ENCODE data around the gene SRRM3.

The SRRM3 gene

GRCh38 chr7:76315364-76315763 is 113.7 kb downstream of the SRRM3 start:
- ATAC-seq = no peak
- H3K36me3 Mint-ChIP-seq = no peaks in the 10 kb centered on the region

DNA sequence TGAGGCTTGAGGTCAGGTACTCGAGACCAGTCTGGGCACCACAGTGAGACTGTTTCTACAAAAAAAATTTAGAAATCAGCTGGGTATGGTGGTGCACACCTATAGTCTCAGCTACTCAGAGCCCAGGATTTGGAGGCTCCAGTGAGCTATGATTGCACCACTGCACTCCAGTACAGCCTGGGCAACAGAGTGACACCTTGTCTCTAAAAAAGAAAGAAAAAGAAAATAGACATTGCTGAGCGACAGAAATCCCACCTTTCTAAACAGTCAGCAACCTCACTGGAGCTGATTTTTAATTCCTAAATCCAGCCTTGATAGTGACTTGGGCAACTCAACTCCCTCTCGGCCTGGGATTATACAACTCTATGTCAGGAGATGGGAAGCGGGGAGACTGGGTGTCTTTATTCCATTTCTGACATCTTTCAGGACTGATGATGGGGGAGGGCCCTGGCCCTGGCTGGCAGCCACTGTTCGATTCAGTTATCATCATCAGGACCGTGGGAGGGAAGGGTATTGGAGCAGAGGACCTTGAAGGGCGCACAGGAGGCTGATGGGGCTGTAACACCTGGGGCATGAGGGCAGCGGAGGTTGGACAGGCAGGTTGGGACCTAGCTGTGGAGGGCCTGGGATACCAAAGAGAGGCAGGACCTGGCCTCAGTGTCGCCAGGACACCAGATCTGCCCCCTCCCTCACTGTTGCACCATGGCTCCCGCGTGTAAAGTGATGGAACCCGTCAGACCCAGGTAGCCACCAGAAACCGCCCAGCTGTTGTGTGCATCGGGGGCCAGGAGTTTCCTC is 115.5 kb downstream of the SRRM3 start:
- peak overlapping the region; percentile 88 for H3K4me3 Mint-ChIP-seq
- peaks cover 32% of the 10 kb centered on the region for H3K4me1 Mint-ChIP-seq
- H3K9me3 Mint-ChIP-seq = no peaks in the 10 kb centered on the region
- H3K36me3 Mint-ChIP-seq = no peaks in the 10 kb centered on the region
- peak overlapping the region; percentile 89 for H3K27ac Mint-ChIP-seq
- no peak for ATAC-seq
- H3K27me3 Mint-ChIP-seq = no peaks in the 10 kb centered on the region

More at GRCh38 chr7:76315364-76315763, 113.7 kb downstream of the SRRM3 start:
- Mint-ChIP-seq H3K4me1 (peaks cover 29% of the 10 kb centered on the region), H3K4me3 (no peak overlapping the region), H3K27ac (no peak overlapping the region), H3K9me3 (no peaks in the 10 kb centered on the region), H3K27me3 (no peaks in the 10 kb centered on the region)

DNA sequence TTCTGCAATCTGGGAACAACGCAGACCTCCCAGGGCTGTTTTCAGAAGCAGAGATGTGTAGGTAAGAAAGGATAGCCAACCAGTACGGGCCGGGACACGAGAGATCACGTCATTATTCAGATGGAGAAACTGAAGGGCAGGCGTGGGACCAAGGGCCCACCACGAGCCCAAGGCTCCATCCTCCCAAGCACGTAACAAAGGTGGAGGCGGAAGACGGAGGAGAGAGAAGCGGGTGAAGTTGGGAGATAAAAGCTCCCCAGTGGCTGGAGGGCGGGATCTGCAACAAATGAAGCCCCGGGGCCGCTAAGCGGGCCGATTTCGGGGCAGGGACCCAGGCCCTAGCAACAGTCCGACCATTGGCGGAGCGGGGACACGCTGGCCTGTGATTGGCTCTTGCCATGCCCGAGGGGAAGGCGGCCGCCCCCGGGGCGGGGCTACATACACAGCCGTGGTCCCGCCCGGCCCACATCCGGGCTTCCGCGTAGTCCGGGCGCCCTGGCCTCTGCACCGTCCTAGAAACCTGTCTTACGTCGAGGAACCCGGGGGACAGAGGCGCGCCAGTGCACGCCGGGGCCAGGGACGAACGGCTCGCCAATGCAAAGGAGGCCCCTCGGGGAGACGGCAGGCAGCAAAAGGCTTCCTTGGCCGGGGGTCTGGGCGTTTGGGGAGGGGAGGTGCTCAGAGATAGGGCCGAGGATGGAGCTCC is 116.2 kb downstream of the SRRM3 start:
- H3K36me3 Mint-ChIP-seq = no peaks in the 10 kb centered on the region
- no peaks in the 10 kb centered on the region for H3K9me3 Mint-ChIP-seq
- ATAC-seq = peak; percentile 98
- peak overlapping the region; percentile 88 for H3K4me3 Mint-ChIP-seq
- no peaks in the 10 kb centered on the region for H3K27me3 Mint-ChIP-seq
- peaks cover 32% of the 10 kb centered on the region for H3K4me1 Mint-ChIP-seq
- peak overlapping the region; percentile 89 for H3K27ac Mint-ChIP-seq

DNA sequence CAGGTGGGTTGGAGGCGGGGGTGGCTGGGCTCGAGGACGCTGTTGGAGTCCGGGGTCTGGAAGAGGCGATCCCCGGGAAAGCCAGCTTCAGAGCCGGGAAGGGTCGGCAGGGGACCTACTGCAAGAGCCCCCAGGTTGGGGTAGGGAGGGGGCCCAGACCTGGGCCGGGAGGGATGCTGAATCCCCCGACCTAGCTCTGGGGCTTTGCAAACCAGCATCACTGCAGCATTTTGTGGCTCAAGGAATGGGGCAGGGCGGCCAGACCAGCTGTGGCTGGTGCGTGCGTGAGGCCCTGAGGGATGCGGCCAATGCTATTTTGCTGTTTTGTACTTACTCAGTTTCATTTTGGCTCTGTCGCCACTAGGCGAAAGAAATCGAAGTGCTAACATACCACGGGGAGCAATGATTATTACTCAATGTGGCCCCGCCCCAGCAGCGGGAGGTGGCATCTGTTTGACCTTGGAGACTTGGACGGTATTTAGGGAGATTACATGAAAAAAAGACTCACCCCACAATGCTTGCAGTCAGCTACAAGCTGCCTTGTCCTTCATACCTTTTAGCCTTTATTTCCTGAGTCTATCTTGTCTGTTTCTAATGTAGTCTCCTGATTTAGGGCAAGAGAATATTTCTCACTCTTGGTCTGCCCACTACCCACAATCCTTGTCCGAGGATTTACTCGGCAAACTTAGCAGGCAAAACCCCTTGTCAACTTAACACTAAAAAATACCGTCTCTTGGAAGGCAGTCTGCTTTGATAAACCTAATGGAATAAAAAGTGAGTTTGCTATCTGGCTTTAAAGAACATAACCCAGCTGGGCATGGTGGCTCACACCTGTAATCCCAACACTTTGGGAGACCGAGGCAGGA is 117.0 kb downstream of the SRRM3 start:
- peak; percentile 77 for ATAC-seq
- no peaks in the 10 kb centered on the region for H3K36me3 Mint-ChIP-seq
- no peaks in the 10 kb centered on the region for H3K9me3 Mint-ChIP-seq
- no peaks in the 10 kb centered on the region for H3K27me3 Mint-ChIP-seq
- H3K27ac Mint-ChIP-seq = peak overlapping the region; percentile 89
- peaks cover 32% of the 10 kb centered on the region for H3K4me1 Mint-ChIP-seq
- H3K4me3 Mint-ChIP-seq = peak overlapping the region; percentile 88

- Mint-ChIP-seq H3K4me3 (no peak overlapping the region), H3K27ac (no peak overlapping the region), H3K27me3 (no peaks in the 10 kb centered on the region), H3K36me3 (peaks cover 32% of the 10 kb centered on the region), H3K4me1 (peaks cover 32% of the 10 kb centered on the region), H3K9me3 (no peaks in the 10 kb centered on the region)
- no peak for ATAC-seq
Observed at GRCh38 chr7:76325092-76325491, 123.4 kb downstream of the SRRM3 start.

DNA sequence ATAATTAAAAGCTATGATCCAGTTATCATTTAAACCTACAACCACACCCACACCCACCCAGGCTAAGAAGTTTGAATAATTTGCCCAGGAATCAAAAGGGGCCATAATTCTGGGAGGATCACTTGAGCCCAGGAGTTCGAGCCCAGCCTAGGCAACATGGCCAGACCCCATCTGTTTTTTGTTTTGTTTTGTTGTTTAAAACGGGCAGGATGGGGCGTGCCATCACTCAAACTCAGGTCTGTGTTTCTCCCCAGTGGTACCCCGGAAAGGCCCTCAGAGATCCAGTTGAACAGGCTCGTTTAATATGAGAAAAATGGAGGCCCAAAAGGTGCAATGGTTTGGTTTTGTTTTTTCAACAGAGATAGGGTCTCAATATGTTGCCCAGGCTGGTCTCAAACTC is 124.1 kb downstream of the SRRM3 start:
- Mint-ChIP-seq H3K4me3 (no peak overlapping the region), H3K4me1 (peaks cover 28% of the 10 kb centered on the region), H3K9me3 (no peaks in the 10 kb centered on the region), H3K27ac (no peak overlapping the region), H3K36me3 (peaks cover 35% of the 10 kb centered on the region), H3K27me3 (no peaks in the 10 kb centered on the region)
- no peak for ATAC-seq

DNA sequence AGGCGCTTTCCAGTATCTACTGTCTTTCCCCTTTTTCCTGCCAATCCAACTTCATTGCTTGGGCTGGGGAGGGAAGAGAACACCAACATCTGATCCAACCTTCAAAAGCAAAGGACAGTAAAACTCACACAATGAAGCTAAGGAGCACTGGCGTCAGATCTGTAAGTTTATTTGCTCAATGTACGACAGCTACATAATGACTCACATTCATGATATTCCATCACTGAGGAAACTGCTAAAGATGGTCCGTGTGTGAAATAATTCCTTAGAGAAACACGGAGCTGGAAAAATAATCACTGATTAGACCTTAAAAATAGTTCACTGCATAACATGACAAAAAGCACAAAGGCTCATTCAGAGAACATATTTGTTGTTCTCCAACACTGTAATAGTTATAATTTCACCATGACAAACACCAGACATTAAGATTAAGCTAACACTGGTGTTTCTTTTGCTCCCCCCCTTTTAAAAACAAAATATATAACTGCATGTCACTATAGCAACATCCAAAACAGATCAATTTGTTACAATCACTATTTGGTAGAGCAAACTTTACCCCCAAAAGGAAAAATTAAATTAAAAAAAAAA is 125.0 kb downstream of the SRRM3 start:
- Mint-ChIP-seq H3K4me3 (no peak overlapping the region), H3K9me3 (no peaks in the 10 kb centered on the region), H3K36me3 (peaks cover 43% of the 10 kb centered on the region), H3K4me1 (peaks cover 29% of the 10 kb centered on the region), H3K27me3 (no peaks in the 10 kb centered on the region), H3K27ac (no peak overlapping the region)
- ATAC-seq = no peak

DNA sequence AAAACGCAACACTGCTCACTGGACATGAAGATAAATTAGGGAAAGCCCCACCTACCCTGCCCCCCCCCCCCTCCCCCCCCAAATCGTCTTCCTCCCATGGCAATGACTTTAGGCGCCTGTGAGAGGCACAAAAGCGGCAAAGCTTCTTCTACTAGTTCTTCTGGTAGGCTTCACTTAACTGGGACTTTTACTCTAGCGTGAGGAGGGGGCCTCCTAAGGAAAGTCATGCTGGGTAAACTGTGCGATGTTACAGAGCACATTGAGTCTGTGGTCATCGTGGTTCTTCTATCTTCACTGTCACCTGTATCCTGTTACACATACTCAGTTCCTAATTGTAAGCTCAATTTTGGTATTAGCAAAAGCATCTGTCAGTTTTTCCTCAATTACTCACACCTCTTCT is 125.9 kb downstream of the SRRM3 start:
- Mint-ChIP-seq H3K9me3 (no peaks in the 10 kb centered on the region), H3K27ac (no peak overlapping the region), H3K27me3 (no peaks in the 10 kb centered on the region), H3K36me3 (peaks cover 47% of the 10 kb centered on the region), H3K4me3 (no peak overlapping the region), H3K4me1 (peaks cover 38% of the 10 kb centered on the region)
- no peak for ATAC-seq

GRCh38 chr7:76328389-76328788 is 126.7 kb downstream of the SRRM3 start:
- no peak overlapping the region for H3K27ac Mint-ChIP-seq
- H3K36me3 Mint-ChIP-seq = peaks cover 47% of the 10 kb centered on the region
- H3K4me3 Mint-ChIP-seq = no peak overlapping the region
- no peaks in the 10 kb centered on the region for H3K27me3 Mint-ChIP-seq
- peaks cover 46% of the 10 kb centered on the region for H3K4me1 Mint-ChIP-seq
- no peak for ATAC-seq
- no peaks in the 10 kb centered on the region for H3K9me3 Mint-ChIP-seq

DNA sequence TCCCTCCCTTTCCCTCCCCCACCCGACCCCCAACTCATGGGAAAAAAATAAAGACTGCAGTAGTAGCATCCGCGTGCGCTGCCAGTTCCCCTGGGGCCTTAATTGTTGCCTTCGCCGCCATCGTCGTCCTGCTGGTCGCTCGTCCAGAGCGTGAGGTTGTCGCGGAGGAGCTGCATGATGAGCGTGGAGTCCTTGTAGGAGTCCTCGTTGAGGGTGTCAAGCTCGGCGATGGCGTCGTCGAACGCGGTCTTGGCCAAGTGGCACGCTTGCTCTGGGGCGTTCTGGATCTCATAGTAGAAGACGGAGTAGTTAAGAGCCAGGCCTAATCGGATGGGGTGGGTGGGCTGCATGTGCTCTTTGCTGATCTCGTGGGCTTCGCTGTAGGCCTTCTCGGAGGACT is 127.8 kb downstream of the SRRM3 start:
- Mint-ChIP-seq H3K27ac (no peak overlapping the region), H3K27me3 (no peaks in the 10 kb centered on the region), H3K36me3 (peaks cover 47% of the 10 kb centered on the region), H3K4me3 (no peak overlapping the region), H3K9me3 (no peaks in the 10 kb centered on the region), H3K4me1 (peaks cover 52% of the 10 kb centered on the region)
- no peak for ATAC-seq

DNA sequence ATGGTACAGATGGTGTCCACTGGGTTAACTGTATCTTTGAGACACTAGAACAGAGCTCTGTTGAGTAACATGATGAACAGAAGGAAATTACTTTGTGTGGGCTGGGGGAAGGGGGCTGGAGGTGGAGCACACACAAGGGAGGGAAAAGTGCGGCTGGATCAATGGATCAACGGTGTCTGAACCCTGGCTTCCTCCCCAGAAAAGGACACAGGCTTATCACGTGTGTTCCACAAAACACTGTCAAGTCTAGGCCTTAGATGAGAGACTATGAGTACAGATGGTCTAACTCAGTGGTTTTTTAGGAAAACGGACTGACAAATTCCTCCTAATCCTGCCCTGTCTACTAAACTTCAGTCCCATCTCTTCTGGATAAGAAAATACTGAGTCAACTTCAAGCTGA is 128.6 kb downstream of the SRRM3 start:
- Mint-ChIP-seq H3K27ac (no peak overlapping the region), H3K4me1 (peaks cover 52% of the 10 kb centered on the region), H3K9me3 (no peaks in the 10 kb centered on the region), H3K27me3 (no peaks in the 10 kb centered on the region), H3K36me3 (peaks cover 47% of the 10 kb centered on the region), H3K4me3 (no peak overlapping the region)
- ATAC-seq = no peak

GRCh38 chr7:76330673-76331072 is 129.0 kb downstream of the SRRM3 start:
- no peak overlapping the region for H3K27ac Mint-ChIP-seq
- peaks cover 47% of the 10 kb centered on the region for H3K36me3 Mint-ChIP-seq
- no peak for ATAC-seq
- H3K9me3 Mint-ChIP-seq = no peaks in the 10 kb centered on the region
- no peak overlapping the region for H3K4me3 Mint-ChIP-seq
- H3K4me1 Mint-ChIP-seq = peaks cover 52% of the 10 kb centered on the region
- H3K27me3 Mint-ChIP-seq = no peaks in the 10 kb centered on the region

DNA sequence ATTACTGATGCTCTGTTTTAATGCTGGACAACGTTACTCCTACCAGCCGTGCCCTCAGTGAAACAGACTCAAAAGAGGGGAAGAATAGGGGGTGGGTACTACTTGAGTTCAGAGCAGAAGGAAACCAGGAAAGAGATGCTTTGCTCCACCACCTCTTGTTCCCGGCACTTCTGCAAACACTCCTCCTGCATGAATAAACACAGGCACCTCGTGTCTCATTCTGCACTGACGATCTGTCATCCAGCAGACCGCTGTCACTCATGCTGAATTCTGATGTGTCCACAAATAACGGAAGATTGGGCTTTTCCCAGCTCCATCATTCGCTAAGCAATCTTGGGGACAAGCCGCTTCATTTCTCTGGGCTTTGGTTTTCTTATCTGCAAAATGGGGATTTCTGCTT is 130.4 kb downstream of the SRRM3 start:
- H3K4me3 Mint-ChIP-seq = no peak overlapping the region
- H3K36me3 Mint-ChIP-seq = peaks cover 41% of the 10 kb centered on the region
- H3K27ac Mint-ChIP-seq = no peak overlapping the region
- ATAC-seq = no peak
- peaks cover 46% of the 10 kb centered on the region for H3K4me1 Mint-ChIP-seq
- no peaks in the 10 kb centered on the region for H3K9me3 Mint-ChIP-seq
- H3K27me3 Mint-ChIP-seq = no peaks in the 10 kb centered on the region

- Mint-ChIP-seq H3K27ac (no peak overlapping the region), H3K4me1 (peaks cover 49% of the 10 kb centered on the region), H3K9me3 (no peaks in the 10 kb centered on the region), H3K4me3 (no peak overlapping the region), H3K36me3 (peaks cover 38% of the 10 kb centered on the region), H3K27me3 (no peaks in the 10 kb centered on the region)
- no peak for ATAC-seq
Observed at GRCh38 chr7:76333511-76334101, 131.9 kb downstream of the SRRM3 start.
